ENCODE data around the gene SLC25A3.
"Not testable (repeated sequence)": the region's sequence is repeated elsewhere in the genome, so short reads cannot be mapped to it uniquely, and the experiment has no call there.

The SLC25A3 gene

GRCh38 chr12:98593351-98594049 lies at the start of gene SLC25A3:
Gene SLC25A3 (plus strand): TSS chr12:98593686. CDS start chr12:98593979, 293 bp downstream.
- DNase-seq = peak; percentile 97

GRCh38 chr12:98543701-98544100 lies 49.8 kb upstream of the SLC25A3 start:
- no peak for DNase-seq

- DNase-seq = no peak
These were observed 48.7 kb upstream of the SLC25A3 start for GRCh38 chr12:98544751-98545150.

- no peak for DNase-seq
These were observed 43.9 kb upstream of the SLC25A3 start for GRCh38 chr12:98549371-98550110.

- no peak for DNase-seq
These were observed 41.7 kb upstream of the SLC25A3 start for GRCh38 chr12:98551787-98552186.

- not testable (repeated sequence) for DNase-seq
These were observed 35.4 kb upstream of the SLC25A3 start for GRCh38 chr12:98558097-98558496.

- DNase-seq = no peak
These were observed 33.8 kb upstream of the SLC25A3 start for GRCh38 chr12:98559666-98560065.

- no peak for DNase-seq
These were observed 31.6 kb upstream of the SLC25A3 start for GRCh38 chr12:98561846-98562245.

- no peak for DNase-seq
These were observed 21.5 kb upstream of the SLC25A3 start for GRCh38 chr12:98572010-98572409.

- DNase-seq = no peak
These were observed 19.4 kb upstream of the SLC25A3 start for GRCh38 chr12:98574110-98574509.

GRCh38 chr12:98575013-98575412 lies 18.5 kb upstream of the SLC25A3 start:
- DNase-seq = no peak

- not testable (repeated sequence) for DNase-seq
These were observed 16.7 kb upstream of the SLC25A3 start for GRCh38 chr12:98576795-98577194.

GRCh38 chr12:98578392-98578791 lies 15.1 kb upstream of the SLC25A3 start:
- no peak for DNase-seq

GRCh38 chr12:98578821-98579220 lies 14.7 kb upstream of the SLC25A3 start:
- DNase-seq = no peak

- DNase-seq = no peak
These were observed 14.1 kb upstream of the SLC25A3 start for GRCh38 chr12:98579347-98579746.

GRCh38 chr12:98579835-98580234 lies 13.7 kb upstream of the SLC25A3 start:
- no peak for DNase-seq

- no peak for DNase-seq
These were observed 12.8 kb upstream of the SLC25A3 start for GRCh38 chr12:98580695-98581094.

GRCh38 chr12:98581101-98581500 lies 12.4 kb upstream of the SLC25A3 start:
- DNase-seq = no peak

GRCh38 chr12:98582093-98582492 lies 11.4 kb upstream of the SLC25A3 start:
- no peak for DNase-seq

GRCh38 chr12:98587084-98587483 lies 6.4 kb upstream of the SLC25A3 start:
- DNase-seq = no peak

- no peak for DNase-seq
These were observed 2.3 kb upstream of the SLC25A3 start for GRCh38 chr12:98591209-98591608.

GRCh38 chr12:98592825-98593322 lies 612 bp upstream of the SLC25A3 start:
- DNase-seq = no peak

- DNase-seq = no peak
These were observed 757 bp downstream of the SLC25A3 start for GRCh38 chr12:98594050-98594835.
